GM23248 (cell line): ENCODE measurements around the gene CCDC149. TPM values are rescaled to one million over a fixed set of nuclear protein-coding genes. Genes with fewer than 3 reads are reported as not detected.

Experiments used
- DNase-seq: peaks from one replicate; pipeline ENCODE4 v3.0.0-alpha.2; 2015
- H2AFZ ChIP-seq: fragments of 200-600 bp; sonication (generic); 2 replicates; pipeline ENCODE4 v1.6.1; 2016; ENCODE audit warnings: antibody characterized with exemption
- H3F3A ChIP-seq: fragments of 200-600 bp; sonication (generic); 2 replicates; pipeline ENCODE4 v1.6.1; 2016; ENCODE audit warnings: mild to moderate bottlenecking, antibody characterized with exemption, mixed run types; ENCODE audit not compliant: insufficient read depth
- H3K27ac ChIP-seq: fragments of 200-600 bp; sonication (generic); 2 replicates; pipeline ENCODE4 v1.5.1; 2016; ENCODE audit warnings: mild to moderate bottlenecking
- H3K27me3 ChIP-seq: fragments of 200-600 bp; sonication (generic); replicated peaks from 2 replicates; pipeline ENCODE4 v1.6.1; 2016; ENCODE audit warnings: mild to moderate bottlenecking; ENCODE audit not compliant: insufficient read depth
- H3K36me3 ChIP-seq: fragments of 200-600 bp; sonication (generic); 2 replicates; pipeline ENCODE4 v1.6.1; 2016; ENCODE audit warnings: low read depth, mild to moderate bottlenecking
- H3K4me1 ChIP-seq: fragments of 200-600 bp; sonication (generic); 2 replicates; pipeline ENCODE4 v1.6.1; 2016; ENCODE audit warnings: mild to moderate bottlenecking; ENCODE audit not compliant: insufficient read depth
- H3K4me2 ChIP-seq: fragments of 200-600 bp; sonication (generic); one replicate; pipeline ENCODE4 v1.6.1; 2016; ENCODE audit warnings: mild to moderate bottlenecking; ENCODE audit not compliant: unreplicated experiment
- H3K4me3 ChIP-seq: fragments of 200-600 bp; sonication (generic); 2 replicates; pipeline ENCODE4 v1.5.1; 2016; ENCODE audit warnings: mild to moderate bottlenecking
- H3K79me2 ChIP-seq: fragments of 200-600 bp; sonication (generic); 2 replicates; pipeline ENCODE4 v1.6.1; 2016; ENCODE audit warnings: mild to moderate bottlenecking; ENCODE audit not compliant: insufficient read depth
- H3K9ac ChIP-seq: fragments of 200-600 bp; sonication (generic); 2 replicates; pipeline ENCODE4 v1.6.1; 2016; ENCODE audit warnings: mild to moderate bottlenecking
- H3K9me2 ChIP-seq: fragments of 200-600 bp; sonication (generic); 2 replicates; pipeline ENCODE4 v1.6.1; 2016; ENCODE audit warnings: mixed run types, mild to moderate bottlenecking, moderate library complexity; ENCODE audit not compliant: insufficient read depth
- H3K9me3 ChIP-seq: fragments of 200-600 bp; sonication (generic); one replicate; pipeline ENCODE4 v1.6.1; 2017; ENCODE audit warnings: low read depth
- H4K20me1 ChIP-seq: fragments of 200-600 bp; sonication (generic); 2 replicates; pipeline ENCODE4 v1.6.0; 2016; ENCODE audit not compliant: insufficient read depth
- EZH2 ChIP-seq: fragments of 200-600 bp; sonication (generic); IDR thresholded peaks from 2 replicates; pipeline ENCODE4 v1.6.1; 2018; ENCODE audit warnings: antibody characterized with exemption, mild to moderate bottlenecking; ENCODE audit not compliant: insufficient read depth, poor library complexity, severe bottlenecking
- EZH2phosphoT487 ChIP-seq: fragments of 200-600 bp; sonication (generic); IDR thresholded peaks from 2 replicates; pipeline ENCODE4 v1.6.1; 2018; ENCODE audit warnings: antibody characterized with exemption, moderate library complexity, mild to moderate bottlenecking, low read depth; ENCODE audit not compliant: insufficient read depth
- WGBS, 2 experiments: methylation state at CpG; one replicate each; pipeline ENCODE4 v1.1.6; 2015 to 2017; ENCODE audit warnings: low lambda C conversion rate in 2 of 2, low coverage in 1 of 2; ENCODE audit errors: missing lambda C conversion rate in 2 of 2; 5-methylcytosine and 5-hydroxymethylcytosine counted together
- in situ Hi-C: fragments of 300-500 bp; cut with MboI; formaldehyde crosslinking; loops from 2 replicates; pipeline ENCODE4 v1.15.0; 2020
- polyA plus RNA-seq: library from polyadenylated mRNA; unstranded; fragments of >200 nt; fragmentation: Nextera tagmentation; extraction: Ambion mirVana; gene quantifications from 2 replicates; pipeline ENCODE4 v1.2.1, GENCODE V29; 2016
- total RNA-seq: library from RNA; depleted of rRNA; stranded (reverse); fragments of >200 nt; shearing (Covaris generic); gene quantifications from 2 replicates; pipeline ENCODE4 v1.2.3, GENCODE V29; 2014

Gene CCDC149
- total and polyA plus RNA-seq, 2 experiments from 2014 or later, result 6.1 to 9.7 TPM

GRCh38 chr4:24801136-24801855, 111.5 kb downstream of the CCDC149 start:
- Histone ChIP-seq H3K9ac (no peak overlapping the region), H3K27me3 (no peaks in the 10 kb centered on the region), H3K4me2 (peak overlapping the region; percentile 65), H3K4me1 (no peaks in the 10 kb centered on the region), H3K9me2 (no peaks in the 10 kb centered on the region), H4K20me1 (no peaks in the 10 kb centered on the region), H2AFZ (peak overlapping the region; percentile 58; the same call in 1 of the 2 replicates), H3K4me3 (no peak overlapping the region; the same call in 1 of the 2 replicates), H3K36me3 (no peaks in the 10 kb centered on the region), H3K79me2 (no peaks in the 10 kb centered on the region), H3F3A (no peaks in the 10 kb centered on the region), H3K9me3 (no peaks in the 10 kb centered on the region), H3K27ac (no peak overlapping the region)
- in situ Hi-C loops, result no loop called here
- 74 to 75% methylated on average over 10 of the region's 10 CpGs for WGBS, 2 experiments
- TF ChIP-seq EZH2 (no peak), EZH2phosphoT487 (no peak)
- no peak for DNase-seq

GRCh38 chr4:24800325-24800895, 112.4 kb downstream of the CCDC149 start:
- WGBS, 2 experiments, result 12 to 16% methylated on average over 11 to 25 of the region's 25 CpGs

GRCh38 chr4:24799544-24800324, 113.1 kb downstream of the CCDC149 start:
- Histone ChIP-seq H3K9me2 (no peaks in the 10 kb centered on the region), H4K20me1 (no peaks in the 10 kb centered on the region), H3F3A (peaks cover 4% of the 10 kb centered on the region; the same call in 1 of the 2 replicates), H3K4me1 (peaks cover 12% of the 10 kb centered on the region), H3K79me2 (no peaks in the 10 kb centered on the region), H3K4me3 (peak overlapping the region; percentile 54), H3K9me3 (no peaks in the 10 kb centered on the region), H3K27me3 (no peaks in the 10 kb centered on the region), H3K4me2 (peak overlapping the region; percentile 65), H2AFZ (peak overlapping the region; percentile 58), H3K27ac (no peak overlapping the region), H3K36me3 (no peaks in the 10 kb centered on the region), H3K9ac (peak overlapping the region; percentile 24; the same call in 1 of the 2 replicates)
- TF ChIP-seq EZH2 (no peak), EZH2phosphoT487 (no peak)
- 37 to 55% methylated on average over 67 to 82 of the region's 103 CpGs for WGBS, 2 experiments
- peak; percentile 56 for DNase-seq
- in situ Hi-C loops, result no loop called here

More at GRCh38 chr4:24800325-24800895, 112.4 kb downstream of the CCDC149 start:
- peak overlapping the region; percentile 24; the same call in 1 of the 2 replicates for H3K9ac ChIP-seq
- no peaks in the 10 kb centered on the region for H4K20me1 ChIP-seq
- H3K79me2 ChIP-seq, result no peaks in the 10 kb centered on the region
- H2AFZ ChIP-seq, result peak overlapping the region; percentile 58
- peak overlapping the region; percentile 65 for H3K4me2 ChIP-seq
- H3K27ac ChIP-seq, result no peak overlapping the region
- H3K36me3 ChIP-seq, result no peaks in the 10 kb centered on the region
- no peaks in the 10 kb centered on the region for H3K27me3 ChIP-seq
- in situ Hi-C loops, result no loop called here
- H3F3A ChIP-seq, result no peaks in the 10 kb centered on the region; the same call in 1 of the 2 replicates
- peak overlapping the region; percentile 54 for H3K4me3 ChIP-seq
- no peaks in the 10 kb centered on the region for H3K9me2 ChIP-seq
- peaks cover 7% of the 10 kb centered on the region; the same call in 1 of the 2 replicates for H3K4me1 ChIP-seq
- peak; percentile 30 for DNase-seq
- TF ChIP-seq EZH2, result no peak
- no peak for TF ChIP-seq EZH2phosphoT487
- H3K9me3 ChIP-seq, result no peaks in the 10 kb centered on the region

GRCh38 chr4:24799196-24799543, 113.7 kb downstream of the CCDC149 start:
- Histone ChIP-seq H3K4me2 (no peak overlapping the region), H3K9ac (no peak overlapping the region), H3F3A (peaks cover 5% of the 10 kb centered on the region; the same call in 1 of the 2 replicates), H2AFZ (no peak overlapping the region), H3K27me3 (no peaks in the 10 kb centered on the region), H3K9me3 (no peaks in the 10 kb centered on the region), H3K9me2 (no peaks in the 10 kb centered on the region), H3K27ac (no peak overlapping the region), H3K79me2 (no peaks in the 10 kb centered on the region), H3K4me3 (no peak overlapping the region), H3K36me3 (no peaks in the 10 kb centered on the region), H3K4me1 (peaks cover 17% of the 10 kb centered on the region), H4K20me1 (no peaks in the 10 kb centered on the region)
- TF ChIP-seq EZH2phosphoT487 (no peak), EZH2 (no peak)
- no peak for DNase-seq
- 91 to 95% methylated on average over 12 to 13 of the region's 13 CpGs for WGBS, 2 experiments
- in situ Hi-C loops, result no loop called here
